K562 (cell line): ENCODE data around the gene C1orf216. TPM values are rescaled to one million over a fixed set of nuclear protein-coding genes. Genes with fewer than 3 reads are reported as not detected.

Experiments
- BCOR ChIP-seq: fragments of 450-650 bp; IDR thresholded peaks from 2 replicates; pipeline ENCODE4 v1.6.1; 2016
- CBFA2T3 ChIP-seq: fragments of 450-650 bp; IDR thresholded peaks from 2 replicates; pipeline ENCODE4 v1.6.1; 2017
- ESRRA ChIP-seq: fragments of 450-650 bp; IDR thresholded peaks from 2 replicates; pipeline ENCODE4 v1.6.1; 2014; ENCODE audit warnings: low read depth, mild to moderate bottlenecking, moderate library complexity, borderline replicate concordance
- ETV6 ChIP-seq, 3 experiments: fragments of 150-350 bp in 1 of 3; sonication (generic) in 1 of 3; formaldehyde crosslinking in 1 of 3; IDR thresholded peaks; 2 replicates each; pipeline versions ENCODE4 v1.6.1 to v1.8.0; 2014 to 2022; ENCODE audit warnings: borderline replicate concordance in 2 of 3, low read depth in 2 of 3, antibody characterized with exemption in 1 of 3, low read length in 1 of 3, mild to moderate bottlenecking in 1 of 3, missing genetic modification reagents in 1 of 3
- HNRNPL ChIP-seq: fragments of 200-400 bp; formaldehyde crosslinking; IDR thresholded peaks from 2 replicates; pipeline ENCODE4 v1.6.1; 2017; ENCODE audit warnings: low read depth, mild to moderate bottlenecking, low read length
- HNRNPUL1 ChIP-seq: fragments of 200-400 bp; formaldehyde crosslinking; IDR thresholded peaks from 2 replicates; pipeline ENCODE4 v1.6.1; 2017; ENCODE audit warnings: low read length
- MAFF ChIP-seq: IDR thresholded peaks from 2 replicates; pipeline ENCODE4 v1.6.1; 2012; ENCODE audit warnings: low read length, improper control_type of control experiment
- MIER1 ChIP-seq: fragments of 450-650 bp; IDR thresholded peaks from 2 replicates; pipeline ENCODE4 v1.6.1; 2016; ENCODE audit warnings: antibody characterized with exemption, mild to moderate bottlenecking, low read depth
- NCOR1 ChIP-seq: fragments of 450-650 bp; IDR thresholded peaks from 2 replicates; pipeline ENCODE4 v1.6.1; 2016; ENCODE audit warnings: mild to moderate bottlenecking, moderate library complexity
- NR2C1 ChIP-seq, 2 experiments: fragments of 450-650 bp; IDR thresholded peaks; 2 replicates each; pipeline ENCODE4 v1.6.1; 2017; ENCODE audit warnings: mild to moderate bottlenecking in 2 of 2, antibody characterized with exemption in 1 of 2, inconsistent platforms in 1 of 2, missing compliant biosample characterization in 1 of 2, missing genetic modification characterization in 1 of 2
- NUFIP1 ChIP-seq: fragments of 450-650 bp; IDR thresholded peaks from 2 replicates; pipeline ENCODE4 v1.6.1; 2018; ENCODE audit not compliant: partially characterized antibody
- PBX2 ChIP-seq, 2 experiments: IDR thresholded peaks in 1 of 2; conservative IDR thresholded peaks in 1 of 2; 2 replicates each; pipeline ENCODE4 v1.6.1; 2016; ENCODE audit warnings: low read depth in 2 of 2, mild to moderate bottlenecking in 1 of 2, missing compliant biosample characterization in 1 of 2, missing genetic modification characterization in 1 of 2, moderate library complexity in 1 of 2
- RFX5 ChIP-seq: IDR thresholded peaks from 2 replicates; pipeline ENCODE4 v1.6.1; 2011; ENCODE audit warnings: low read depth, mild to moderate bottlenecking, improper control_type of control experiment, low read length
- RHOXF2B ChIP-seq: fragments of 250-450 bp; sonication (Bioruptor Pico); conservative IDR thresholded peaks from 2 replicates; pipeline ENCODE4 v1.5.1; 2021
- SMARCE1 ChIP-seq: fragments of 450-650 bp; IDR thresholded peaks from 2 replicates; pipeline ENCODE4 v1.7.1; 2016; ENCODE audit warnings: mild to moderate bottlenecking
- TAL1 ChIP-seq: fragments of 450-650 bp; IDR thresholded peaks from 2 replicates; pipeline ENCODE4 v1.6.1; 2016; ENCODE audit warnings: mild to moderate bottlenecking
- TARDBP ChIP-seq: fragments of 450-650 bp; IDR thresholded peaks from 2 replicates; pipeline ENCODE4 v1.6.1; 2016
- WHSC1 ChIP-seq: IDR thresholded peaks from one replicate; pipeline ENCODE4 v1.6.1; 2012; ENCODE audit warnings: low read length, control low read depth, inconsistent platforms
- XRCC4 ChIP-seq: IDR thresholded peaks from one replicate; pipeline ENCODE4 v1.6.1; 2011; ENCODE audit not compliant: insufficient read depth, insufficient read length; ENCODE audit errors: extremely low read depth
- YBX1 ChIP-seq: fragments of 450-650 bp; IDR thresholded peaks from 2 replicates; pipeline ENCODE4 v1.7.1; 2016; ENCODE audit warnings: mild to moderate bottlenecking
- ZFX ChIP-seq: sonication (generic); formaldehyde crosslinking; IDR thresholded peaks from 2 replicates; pipeline ENCODE4 v1.8.0; 2022; ENCODE audit warnings: mild to moderate bottlenecking, missing genetic modification reagents, moderate library complexity
- ZNF124 ChIP-seq: sonication (generic); formaldehyde crosslinking; IDR thresholded peaks from 2 replicates; pipeline ENCODE4 v1.8.1; 2022; ENCODE audit warnings: missing genetic modification reagents
- ZNF217 ChIP-seq: sonication (generic); formaldehyde crosslinking; IDR thresholded peaks from 2 replicates; pipeline ENCODE4 v1.8.0; 2022; ENCODE audit warnings: mild to moderate bottlenecking, missing genetic modification reagents
- ZNF263 ChIP-seq: sonication (generic); formaldehyde crosslinking; IDR thresholded peaks from 2 replicates; pipeline ENCODE4 v1.8.0; 2022; ENCODE audit warnings: mild to moderate bottlenecking, missing genetic modification reagents, borderline replicate concordance
- ZNF507 ChIP-seq: conservative IDR thresholded peaks from 2 replicates; pipeline ENCODE4 v1.6.1; 2017; ENCODE audit warnings: missing genetic modification characterization, missing compliant biosample characterization
- ZSCAN29 ChIP-seq: fragments of 450-650 bp; IDR thresholded peaks from 2 replicates; pipeline ENCODE4 v1.6.1; 2017
- ZSCAN32 ChIP-seq: fragments of 450-650 bp; formaldehyde crosslinking; IDR thresholded peaks from 2 replicates; pipeline ENCODE4 v1.4.0; 2020; ENCODE audit warnings: mild to moderate bottlenecking, moderate library complexity
- polyA plus RNA-seq, 8 experiments: library from polyadenylated mRNA; depleted of rRNA in 4 of 8; stranded (reverse) in 5 of 8; unstranded in 3 of 8; fragments of >200 nt; fragmentation: Nextera tagmentation in 2 of 8; fragmentation: Illumina TruSeq in 1 of 8; extraction: Ambion mirVana in 2 of 8; extraction: Trizol in 1 of 8; gene quantifications; 2 replicates each; pipeline versions ENCODE4 v1.2.1 to v1.2.3, GENCODE V29; 2011 to 2014; ENCODE audit warnings: inconsistent platforms in 1 of 8, missing spikeins in 1 of 8
- total RNA-seq, 7 experiments: library from RNA; depleted of rRNA in 6 of 7; stranded (reverse); fragments of >200 nt in 6 of 7; fragmentation: Illumina TruSeq in 2 of 7; extraction: Trizol in 2 of 7; gene quantifications; 2 replicates each; pipeline versions ENCODE4 v1.2.1 to v1.2.3, GENCODE V29; 2011 to 2021; ENCODE audit warnings: low replicate concordance in 1 of 7
- TF ChIP-seq, protein P1 (sequence below): fragments of 250-450 bp; sonication (Bioruptor Pico); IDR thresholded peaks from 2 replicates; pipeline ENCODE4 v1.5.0; 2021; ENCODE audit warnings: mild to moderate bottlenecking, borderline replicate concordance

The C1orf216 gene
- total and polyA plus RNA-seq, 9 of the 15 experiments (the other 6 are each of a cell fraction or from before 2014, with no cell fraction given) = 3.4 to 25.1 (median 15.0) TPM

GRCh38 chr1:35675773-35676172 lies 42.9 kb downstream of the C1orf216 start (continued):
- TF ChIP-seq, protein P1, sequence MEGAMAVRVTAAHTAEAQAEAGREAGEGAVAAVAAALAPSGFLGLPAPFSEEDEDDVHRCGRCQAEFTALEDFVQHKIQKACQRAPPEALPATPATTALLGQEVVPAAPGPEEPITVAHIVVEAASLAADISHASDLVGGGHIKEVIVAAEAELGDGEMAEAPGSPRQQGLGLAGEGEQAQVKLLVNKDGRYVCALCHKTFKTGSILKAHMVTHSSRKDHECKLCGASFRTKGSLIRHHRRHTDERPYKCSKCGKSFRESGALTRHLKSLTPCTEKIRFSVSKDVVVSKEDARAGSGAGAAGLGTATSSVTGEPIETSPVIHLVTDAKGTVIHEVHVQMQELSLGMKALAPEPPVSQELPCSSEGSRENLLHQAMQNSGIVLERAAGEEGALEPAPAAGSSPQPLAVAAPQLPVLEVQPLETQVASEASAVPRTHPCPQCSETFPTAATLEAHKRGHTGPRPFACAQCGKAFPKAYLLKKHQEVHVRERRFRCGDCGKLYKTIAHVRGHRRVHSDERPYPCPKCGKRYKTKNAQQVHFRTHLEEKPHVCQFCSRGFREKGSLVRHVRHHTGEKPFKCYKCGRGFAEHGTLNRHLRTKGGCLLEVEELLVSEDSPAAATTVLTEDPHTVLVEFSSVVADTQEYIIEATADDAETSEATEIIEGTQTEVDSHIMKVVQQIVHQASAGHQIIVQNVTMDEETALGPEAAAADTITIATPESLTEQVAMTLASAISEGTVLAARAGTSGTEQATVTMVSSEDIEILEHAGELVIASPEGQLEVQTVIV (CRISPR knock-in tag) = no peak
- TF ChIP-seq MIER1 = no peak
- TF ChIP-seq TARDBP = no peak
- no peak for TF ChIP-seq WHSC1
- TF ChIP-seq XRCC4 = no peak
- no peak for TF ChIP-seq MAFF
- TF ChIP-seq NCOR1 = no peak
- no peak for TF ChIP-seq NUFIP1
- no peak for TF ChIP-seq YBX1
- no peak for TF ChIP-seq ETV6 (IDR thresholded peaks at IDR 0.05; ENCODE audit: borderline replicate concordance in 1 of 2, low read depth in 2 of 2, low read length in 1 of 2)
- no peak for TF ChIP-seq ETV6 (CRISPR knock-in tag; IDR thresholded peaks at IDR 0.05; ENCODE audit: borderline replicate concordance)
- TF ChIP-seq HNRNPUL1 = no peak
- TF ChIP-seq ZNF263 (CRISPR knock-in tag) = no peak
- no peak for TF ChIP-seq ZFX (CRISPR knock-in tag)
- no peak for TF ChIP-seq TAL1
- TF ChIP-seq PBX2 (CRISPR knock-in tag; IDR thresholded peaks at IDR 0.05; ENCODE audit: low read depth) = no peak
- no peak for TF ChIP-seq PBX2 (tag; conservative IDR thresholded peaks at IDR 0.05; ENCODE audit: low read depth)
- no peak for TF ChIP-seq RFX5
- no peak for TF ChIP-seq HNRNPL
- TF ChIP-seq RHOXF2B (CRISPR knock-in tag) = no peak
- no peak for TF ChIP-seq ZSCAN29
- TF ChIP-seq CBFA2T3 = peak; percentile 19
- no peak for TF ChIP-seq SMARCE1
- TF ChIP-seq ZNF124 = no peak
- TF ChIP-seq ZSCAN32 = no peak
- TF ChIP-seq ZNF507 = no peak
- TF ChIP-seq BCOR = no peak
- TF ChIP-seq ZNF217 (CRISPR knock-in tag) = no peak
- no peak for TF ChIP-seq ESRRA
- no peak for TF ChIP-seq NR2C1 (IDR thresholded peaks at IDR 0.05)
- TF ChIP-seq NR2C1 (tag; IDR thresholded peaks at IDR 0.05) = no peak
